AG10803 (cell line): ENCODE measurements around the gene PRKAG2.

ENCODE experiments used
- DNase-seq: peaks from one replicate; pipeline ENCODE4 v3.0.0; 2010; ENCODE audit warnings: low read depth
- H3K4me3 ChIP-seq: 2 replicates; pipeline ENCODE4 v1.5.1; 2011; ENCODE audit warnings: mild to moderate bottlenecking, low read length, control low read depth
- TF ChIP-seq, protein P1 (sequence below): conservative IDR thresholded peaks from 2 replicates; pipeline ENCODE4 v1.5.1; 2011; ENCODE audit warnings: mild to moderate bottlenecking, low read length, control low read depth, inconsistent platforms

Gene PRKAG2

DNA sequence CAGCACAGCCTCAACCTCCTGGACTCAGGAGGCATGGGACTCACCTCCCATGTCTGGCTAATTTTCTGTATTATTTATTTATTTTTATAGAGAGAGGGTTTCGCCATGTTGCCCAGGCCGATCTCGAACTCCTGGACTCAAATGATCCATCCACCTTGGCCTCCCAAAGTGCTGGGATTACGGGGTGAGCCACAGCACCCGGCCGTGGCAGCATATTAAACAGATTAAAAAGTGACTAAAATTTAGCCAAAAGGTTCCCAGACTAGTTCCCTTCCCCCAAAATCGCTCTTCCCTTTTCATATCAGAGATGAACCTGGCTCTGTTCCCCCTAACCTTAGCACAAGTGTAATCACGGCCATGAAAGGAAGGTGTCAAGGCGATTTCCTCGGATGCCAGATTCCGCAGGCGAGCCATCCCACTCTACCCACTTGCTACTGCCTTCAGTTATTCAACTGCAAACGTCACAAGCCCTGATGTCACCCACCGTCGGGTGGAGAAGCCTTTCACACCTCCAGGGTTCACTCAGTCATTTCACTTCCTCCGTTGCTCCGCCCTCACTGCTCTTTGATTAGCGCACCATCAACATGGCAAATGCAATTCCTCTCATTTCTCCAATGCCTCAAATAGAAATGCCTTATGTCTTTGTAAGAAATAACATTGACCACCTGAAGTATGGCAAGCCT lies 252.5 kb downstream of the PRKAG2 start:
- no peak overlapping the region for H3K4me3 ChIP-seq
- DNase-seq: no peak
- TF ChIP-seq, protein P1, sequence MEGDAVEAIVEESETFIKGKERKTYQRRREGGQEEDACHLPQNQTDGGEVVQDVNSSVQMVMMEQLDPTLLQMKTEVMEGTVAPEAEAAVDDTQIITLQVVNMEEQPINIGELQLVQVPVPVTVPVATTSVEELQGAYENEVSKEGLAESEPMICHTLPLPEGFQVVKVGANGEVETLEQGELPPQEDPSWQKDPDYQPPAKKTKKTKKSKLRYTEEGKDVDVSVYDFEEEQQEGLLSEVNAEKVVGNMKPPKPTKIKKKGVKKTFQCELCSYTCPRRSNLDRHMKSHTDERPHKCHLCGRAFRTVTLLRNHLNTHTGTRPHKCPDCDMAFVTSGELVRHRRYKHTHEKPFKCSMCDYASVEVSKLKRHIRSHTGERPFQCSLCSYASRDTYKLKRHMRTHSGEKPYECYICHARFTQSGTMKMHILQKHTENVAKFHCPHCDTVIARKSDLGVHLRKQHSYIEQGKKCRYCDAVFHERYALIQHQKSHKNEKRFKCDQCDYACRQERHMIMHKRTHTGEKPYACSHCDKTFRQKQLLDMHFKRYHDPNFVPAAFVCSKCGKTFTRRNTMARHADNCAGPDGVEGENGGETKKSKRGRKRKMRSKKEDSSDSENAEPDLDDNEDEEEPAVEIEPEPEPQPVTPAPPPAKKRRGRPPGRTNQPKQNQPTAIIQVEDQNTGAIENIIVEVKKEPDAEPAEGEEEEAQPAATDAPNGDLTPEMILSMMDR: no peak

DNA sequence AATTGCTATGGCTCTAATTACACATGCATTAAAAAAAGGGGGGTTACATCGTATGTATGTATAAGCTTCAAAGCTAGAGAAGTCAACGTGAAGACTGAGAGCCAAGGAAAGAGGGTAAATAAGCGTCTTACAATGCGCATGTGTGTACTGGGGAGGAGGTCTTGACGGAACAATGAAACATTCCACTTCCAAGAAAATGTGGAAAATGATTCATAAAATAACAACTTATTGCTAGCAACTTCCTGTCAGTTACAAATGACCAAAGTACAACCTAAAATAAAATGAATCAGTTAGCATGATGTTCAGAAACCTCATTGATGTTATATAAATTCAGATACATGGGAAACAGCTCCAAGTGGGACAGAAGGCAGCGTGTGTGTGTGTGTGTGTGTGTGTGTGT lies 253.1 kb downstream of the PRKAG2 start:
- DNase-seq: no peak
- no peak overlapping the region for H3K4me3 ChIP-seq
- TF ChIP-seq, protein P1: no peak

DNA sequence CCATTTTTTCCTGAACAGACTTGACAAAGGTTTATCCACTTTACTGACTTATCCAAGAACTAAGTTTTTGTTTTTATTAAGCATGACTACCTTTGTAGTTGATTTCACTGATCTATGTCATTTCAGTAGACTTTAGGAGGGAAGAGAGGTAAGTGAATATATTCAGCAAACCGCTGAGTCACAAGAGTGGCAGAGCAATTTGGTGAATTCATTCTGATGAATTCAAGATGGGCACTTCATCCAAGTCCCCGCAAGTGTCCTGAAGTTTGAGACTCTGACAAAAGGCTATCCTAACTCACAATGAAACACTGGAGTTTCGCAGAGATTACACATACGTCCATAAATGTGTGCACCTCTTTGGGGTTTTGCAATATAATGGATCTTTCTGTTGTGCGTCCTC lies 255.0 kb downstream of the PRKAG2 start:
- TF ChIP-seq, protein P1: no peak
- DNase-seq: no peak

DNA sequence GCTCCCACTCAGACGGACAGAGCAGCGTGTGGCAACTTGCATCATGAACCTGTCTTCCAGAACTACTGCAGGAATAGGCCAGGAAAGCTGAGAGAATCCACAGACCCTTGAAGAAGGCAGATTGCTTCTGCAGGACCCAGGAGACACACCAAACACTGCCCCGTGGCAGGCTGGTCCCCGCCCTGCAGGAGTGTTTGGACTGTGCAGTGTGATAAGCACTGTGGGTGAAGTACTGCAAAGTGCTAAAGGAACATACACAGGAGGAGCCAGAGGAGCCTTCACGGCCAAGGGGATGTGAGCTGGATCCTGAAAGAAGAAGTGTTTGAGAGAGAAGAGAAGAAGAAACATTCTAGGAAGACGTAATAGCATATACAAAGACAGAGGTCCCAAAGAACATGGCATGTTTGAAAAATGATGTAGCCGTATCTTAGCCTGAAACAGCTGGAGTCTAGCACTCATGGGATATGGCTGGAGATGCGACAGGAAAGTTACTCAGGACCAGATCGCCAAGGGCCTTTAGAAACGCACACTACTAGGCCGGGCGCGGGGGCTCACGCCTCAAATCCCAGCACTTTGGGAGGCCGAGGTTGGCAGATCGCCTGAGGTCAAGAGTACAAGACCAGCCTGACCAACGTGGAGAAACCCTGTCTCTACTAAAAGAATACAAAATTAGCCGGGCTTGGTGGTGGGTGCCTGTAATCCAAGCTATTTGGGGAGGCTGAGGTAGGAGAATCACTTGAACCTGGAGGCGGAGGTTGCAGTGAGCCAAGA lies 260.3 kb downstream of the PRKAG2 start:
- DNase-seq: no peak
- no peak overlapping the region for H3K4me3 ChIP-seq
- TF ChIP-seq, protein P1: no peak

More for the DNA sequence above, 255.0 kb downstream of the PRKAG2 start:
- H3K4me3 ChIP-seq: no peak overlapping the region

DNA sequence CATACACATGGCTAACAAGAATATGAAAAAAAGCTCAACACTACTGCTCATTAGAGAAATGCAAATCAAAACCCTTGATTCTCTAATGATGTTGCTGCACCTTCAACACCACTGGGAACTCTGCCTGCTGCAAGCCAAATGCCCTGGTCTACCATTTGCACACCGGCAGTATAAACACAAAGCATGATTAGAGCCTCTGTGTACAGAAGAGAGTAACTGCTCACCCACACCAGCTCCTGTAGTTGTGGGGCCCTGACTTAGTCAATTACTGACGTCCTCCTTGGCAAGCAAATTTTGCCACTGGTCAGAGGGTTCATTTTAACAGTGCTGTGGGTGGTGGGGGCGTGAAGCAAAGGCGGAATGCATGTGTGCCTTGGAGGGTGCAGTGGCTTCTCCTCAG lies 261.1 kb downstream of the PRKAG2 start:
- DNase-seq: no peak
- TF ChIP-seq, protein P1: no peak
- no peak overlapping the region for H3K4me3 ChIP-seq

DNA sequence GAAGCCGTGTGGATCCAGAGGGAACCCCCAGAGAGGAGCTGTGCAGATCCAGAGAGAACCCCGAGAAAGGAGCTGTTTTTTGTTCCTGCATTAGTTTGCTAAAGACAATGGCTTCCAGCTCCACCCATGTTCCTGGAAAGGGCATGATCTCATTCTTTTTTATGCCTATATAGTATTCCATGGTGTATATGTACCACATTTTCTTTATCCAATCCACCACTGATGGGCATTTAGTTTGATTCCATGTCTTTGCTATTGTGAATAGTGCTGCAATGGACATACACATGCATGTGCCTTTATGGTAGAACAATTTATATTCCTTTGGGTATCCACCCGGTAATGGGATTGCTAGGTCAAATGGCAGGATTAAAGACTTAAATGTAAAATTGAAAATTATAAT lies 261.9 kb downstream of the PRKAG2 start:
- H3K4me3 ChIP-seq: no peak overlapping the region
- TF ChIP-seq, protein P1: no peak
- no peak for DNase-seq

DNA sequence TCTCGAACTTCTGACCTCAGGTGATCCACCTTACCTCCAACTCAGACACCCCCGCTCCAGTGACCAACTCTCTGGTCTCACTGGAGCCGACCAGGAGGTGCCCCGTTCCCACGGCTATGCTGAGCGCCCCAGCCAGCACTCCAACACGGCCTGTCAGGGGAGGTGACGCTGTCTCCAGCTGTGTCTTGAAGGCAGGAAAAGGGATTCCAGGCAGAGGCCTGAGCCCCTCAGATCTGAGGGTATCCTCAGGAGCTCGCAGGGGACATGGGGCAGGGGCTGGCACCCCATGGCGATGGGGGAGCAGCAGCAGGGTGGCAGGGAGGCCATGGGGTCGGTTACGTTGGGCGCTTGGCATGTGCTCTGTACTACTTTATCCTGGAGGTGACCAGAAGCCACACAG lies 262.9 kb downstream of the PRKAG2 start:
- no peak overlapping the region for H3K4me3 ChIP-seq
- TF ChIP-seq, protein P1: no peak
- DNase-seq: no peak
